Measurements from ENCODE around the gene TSEN54.

The TSEN54 gene

DNA sequence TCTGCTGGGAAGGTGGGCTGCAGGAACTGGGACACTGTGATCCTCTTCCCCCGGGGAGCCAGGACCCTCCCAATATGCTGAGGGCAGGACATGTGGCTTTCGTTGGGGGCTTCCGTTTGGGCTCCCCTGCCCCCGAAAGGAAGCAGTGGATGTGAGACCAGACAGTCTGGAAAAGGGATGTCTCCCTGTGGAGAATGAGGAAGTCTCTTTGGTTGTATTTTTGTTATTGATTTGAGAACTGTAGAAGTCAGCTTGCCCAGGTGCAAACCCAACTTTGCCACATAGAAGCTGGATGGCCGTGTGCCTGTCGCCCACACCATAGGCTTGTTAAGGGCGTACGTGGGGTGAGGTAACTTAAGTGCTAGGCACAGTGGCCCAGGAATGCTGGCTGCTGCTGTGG lies 27.9 kb downstream of the TSEN54 start:
- DNase-seq (ENCODE audit: low read depth), result no peak

DNA sequence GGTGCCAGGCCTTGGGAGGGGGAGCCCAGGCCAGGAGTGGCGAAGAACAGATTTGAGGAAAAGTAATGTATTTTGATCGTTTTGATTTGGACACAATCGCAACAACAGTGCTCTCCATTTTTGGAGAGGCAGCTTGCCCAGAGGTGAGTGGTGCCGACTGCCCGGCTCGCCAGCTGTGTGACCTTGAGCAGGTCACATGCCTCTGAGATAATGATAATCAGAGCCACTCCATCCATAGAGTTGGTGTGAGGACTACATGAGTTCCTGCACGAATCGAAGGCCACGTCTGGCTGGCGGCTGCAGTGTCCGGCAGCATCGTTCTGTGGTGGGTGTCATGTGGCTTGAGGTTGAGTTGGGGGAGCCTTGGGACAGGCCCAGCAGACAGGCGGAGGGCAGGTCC lies 29.9 kb downstream of the TSEN54 start:
- no peak for DNase-seq (ENCODE audit: low read depth)

DNA sequence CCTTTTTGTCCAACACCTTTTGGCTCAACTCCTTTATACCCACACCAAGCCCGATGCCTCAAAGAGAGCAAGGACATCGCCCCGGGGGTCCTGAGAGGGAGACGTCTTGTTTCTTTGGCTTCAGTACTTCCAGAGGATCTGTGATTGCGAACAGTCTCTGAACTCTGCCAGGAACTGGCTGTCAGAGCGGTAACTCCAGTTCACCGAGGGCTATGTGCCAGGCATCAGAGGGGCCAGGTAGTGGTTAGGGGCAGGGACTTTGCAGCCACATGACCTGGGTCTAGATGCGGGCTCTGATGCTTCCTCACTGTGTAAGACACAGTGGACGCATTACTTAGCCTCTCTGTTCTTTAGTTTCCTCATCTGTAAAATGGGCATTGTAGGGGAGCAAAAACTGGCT lies 30.8 kb downstream of the TSEN54 start:
- DNase-seq (ENCODE audit: low read depth), result no peak

DNA sequence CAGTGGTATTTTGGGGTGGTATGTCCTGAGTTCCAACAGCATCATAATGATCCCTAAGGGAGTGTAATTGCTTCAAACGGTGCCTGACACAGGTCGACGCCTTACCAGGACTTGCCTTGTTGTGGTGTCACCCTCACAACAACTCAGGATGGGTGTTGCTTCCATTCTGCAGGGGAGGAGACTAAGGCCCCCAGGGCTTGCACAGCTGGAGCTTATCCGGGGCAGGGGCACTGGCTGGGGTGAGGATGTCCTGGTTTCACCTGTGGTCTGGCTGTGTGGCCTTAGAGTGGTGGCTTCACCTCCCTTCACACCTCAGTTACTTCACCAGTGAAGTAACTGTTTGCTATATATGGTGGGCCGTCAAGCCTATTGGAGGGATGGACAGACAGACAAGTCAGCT lies 32.5 kb downstream of the TSEN54 start:
- DNase-seq (ENCODE audit: low read depth), result no peak

DNA sequence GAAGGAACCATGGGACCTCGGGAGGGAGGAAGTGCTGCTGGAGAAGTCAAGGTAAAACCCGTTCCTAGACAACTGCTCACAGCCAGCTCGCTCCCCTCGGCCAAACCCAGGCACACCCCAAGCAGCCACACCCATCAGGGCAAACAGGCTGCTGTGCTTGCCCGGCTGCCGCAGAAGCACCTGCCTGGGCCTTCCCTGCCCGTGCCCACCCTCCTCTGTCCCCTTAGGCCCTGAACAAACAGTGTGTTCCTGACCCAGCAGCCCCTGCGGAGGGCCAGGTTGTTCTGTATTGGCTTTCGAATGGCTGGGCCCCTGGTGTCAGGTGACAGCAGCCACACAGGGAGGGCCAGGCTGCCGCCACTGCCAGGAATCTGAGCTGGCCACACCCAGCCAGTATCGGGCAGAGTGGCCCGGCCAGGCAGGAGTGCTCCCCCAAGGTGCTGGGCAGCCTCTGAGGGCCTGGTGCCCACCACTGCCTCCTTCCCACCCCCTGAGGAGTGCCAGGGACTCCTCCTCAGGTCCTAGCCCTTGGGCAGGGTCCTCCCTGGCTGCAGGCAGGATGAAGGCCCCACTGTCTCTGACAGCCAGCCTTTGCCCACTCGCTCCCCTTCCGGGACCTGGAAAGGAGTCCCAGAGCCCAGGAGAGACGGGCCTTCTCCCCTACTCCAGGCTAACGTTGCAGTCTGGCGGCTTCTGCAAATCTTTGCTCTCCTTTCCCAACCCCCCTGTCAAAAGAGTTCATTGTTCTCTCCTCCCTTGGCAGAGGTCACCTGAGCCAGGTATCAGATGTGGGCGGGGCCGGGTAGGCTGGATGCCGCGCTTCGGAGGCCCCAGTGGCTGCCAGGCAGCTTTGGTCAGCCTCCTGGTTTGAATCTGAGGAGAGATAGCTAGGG lies 33.2 kb downstream of the TSEN54 start:
- no peak for DNase-seq (ENCODE audit: low read depth)

DNA sequence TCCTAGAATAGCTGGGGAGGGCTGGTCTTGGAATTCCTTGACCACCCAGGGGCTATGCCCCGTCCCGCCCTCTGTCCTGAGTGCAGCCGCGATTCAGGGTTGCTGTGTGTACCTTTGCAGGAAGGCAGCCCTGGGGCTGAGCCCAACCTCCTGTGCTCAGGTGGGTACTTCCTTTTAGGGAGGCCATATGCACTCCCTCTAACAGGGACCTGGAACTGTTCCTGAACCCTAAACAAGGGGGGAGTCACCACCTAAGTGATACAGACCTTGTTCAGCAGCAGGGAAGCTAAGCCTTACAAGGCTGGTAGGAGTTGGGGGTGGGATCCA lies 33.8 kb downstream of the TSEN54 start:
- no peak for DNase-seq (ENCODE audit: low read depth)

DNA sequence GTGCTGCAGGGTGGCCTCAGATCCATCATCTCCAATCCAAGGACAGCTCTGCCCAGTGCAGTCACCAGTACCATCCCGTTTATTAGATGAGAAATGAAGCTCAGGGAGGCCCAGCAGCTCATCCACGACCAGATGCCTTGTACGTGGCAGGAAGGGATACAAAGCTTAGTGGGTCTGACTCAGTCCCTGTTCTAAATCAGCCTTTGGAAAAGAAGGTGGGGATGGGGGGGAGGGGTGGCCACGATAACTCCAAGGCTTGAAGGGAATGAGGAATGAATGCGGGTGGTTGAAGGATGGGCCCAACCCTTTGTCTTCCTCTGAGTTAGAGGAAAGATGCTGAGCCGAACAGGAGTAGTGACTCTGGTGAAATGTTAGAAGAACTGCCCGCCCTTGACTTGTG lies 34.9 kb downstream of the TSEN54 start:
- no peak for DNase-seq (ENCODE audit: low read depth)

DNA sequence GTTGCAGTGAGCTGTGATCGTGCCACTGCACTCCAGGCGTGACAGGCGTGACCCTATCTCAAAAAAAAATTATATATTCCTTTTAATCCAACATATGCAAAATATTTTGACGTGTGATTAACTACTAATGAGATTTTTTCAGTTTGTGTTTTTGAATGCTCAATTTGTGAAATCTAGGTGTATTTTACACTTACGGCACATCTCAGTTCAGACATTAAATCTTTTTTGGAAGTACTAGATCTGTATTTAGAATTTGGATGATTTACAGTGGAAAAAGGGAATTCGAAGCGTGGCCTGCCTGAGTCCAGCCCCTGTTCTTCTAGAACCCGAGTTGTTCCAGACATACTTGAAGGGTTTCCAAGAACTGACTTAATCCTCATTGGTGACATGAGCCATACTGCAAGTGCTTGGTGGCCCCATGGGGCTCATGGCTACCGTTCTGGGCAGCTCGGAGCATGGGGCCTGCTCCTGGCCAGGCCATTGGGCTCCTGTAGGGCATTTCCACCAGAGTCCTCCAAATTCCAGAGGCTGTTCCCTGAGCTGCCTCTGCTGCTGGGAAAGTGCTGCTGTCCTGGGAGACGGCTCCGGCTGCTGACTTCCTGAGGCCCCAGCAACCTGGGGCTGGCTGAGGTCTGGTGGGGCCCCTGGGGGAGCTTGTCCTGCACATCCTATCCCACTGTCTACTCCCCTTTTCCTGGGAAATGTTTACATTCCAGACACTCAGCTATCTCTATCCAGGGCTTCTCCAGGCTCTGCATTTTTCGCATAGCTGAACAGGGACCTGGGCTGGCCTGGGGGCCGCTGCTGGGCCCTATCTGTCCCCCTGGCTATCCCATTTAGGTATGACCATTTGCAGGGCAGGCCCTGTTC lies 36.3 kb downstream of the TSEN54 start:
- DNase-seq (ENCODE audit: low read depth), result no peak

DNA sequence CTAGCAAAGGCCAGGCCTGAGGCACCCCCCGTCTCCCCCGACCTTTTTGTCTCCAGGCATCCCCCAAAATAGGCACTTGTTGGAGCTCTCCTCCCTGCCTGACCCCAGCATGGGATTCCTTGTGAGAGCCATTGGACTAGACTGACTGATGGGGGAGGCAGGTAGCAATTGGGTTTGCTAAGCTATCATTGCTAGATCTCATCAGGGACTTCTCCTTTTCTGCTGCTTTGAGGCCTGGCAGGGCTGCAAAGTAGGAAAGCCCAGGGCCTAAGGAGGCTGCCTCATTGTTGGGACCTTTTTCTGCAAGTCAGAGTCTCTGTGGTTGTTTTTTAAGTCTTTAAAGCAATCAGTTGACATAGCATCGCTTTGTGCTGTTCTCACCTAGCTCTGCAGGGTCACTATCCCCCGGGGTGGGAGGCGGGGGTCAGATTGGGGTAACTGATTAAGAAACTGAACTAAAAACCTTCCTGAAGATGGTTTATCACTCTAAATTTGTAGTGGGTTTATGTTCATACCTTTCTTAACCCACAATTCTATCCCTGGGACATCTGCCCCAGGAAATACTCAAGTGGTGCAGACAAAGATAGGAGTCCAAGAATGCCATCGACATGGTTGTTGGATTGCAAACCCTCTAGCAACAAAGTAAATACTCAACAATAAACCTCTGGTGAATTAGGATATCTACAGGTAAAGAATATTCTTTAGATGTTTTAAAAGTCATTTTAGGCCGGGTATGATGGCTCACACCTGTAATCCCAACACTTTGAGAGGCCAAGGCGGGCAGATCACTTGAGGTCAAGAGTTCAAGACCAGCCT lies 37.2 kb downstream of the TSEN54 start:
- DNase-seq (ENCODE audit: low read depth), result no peak

DNA sequence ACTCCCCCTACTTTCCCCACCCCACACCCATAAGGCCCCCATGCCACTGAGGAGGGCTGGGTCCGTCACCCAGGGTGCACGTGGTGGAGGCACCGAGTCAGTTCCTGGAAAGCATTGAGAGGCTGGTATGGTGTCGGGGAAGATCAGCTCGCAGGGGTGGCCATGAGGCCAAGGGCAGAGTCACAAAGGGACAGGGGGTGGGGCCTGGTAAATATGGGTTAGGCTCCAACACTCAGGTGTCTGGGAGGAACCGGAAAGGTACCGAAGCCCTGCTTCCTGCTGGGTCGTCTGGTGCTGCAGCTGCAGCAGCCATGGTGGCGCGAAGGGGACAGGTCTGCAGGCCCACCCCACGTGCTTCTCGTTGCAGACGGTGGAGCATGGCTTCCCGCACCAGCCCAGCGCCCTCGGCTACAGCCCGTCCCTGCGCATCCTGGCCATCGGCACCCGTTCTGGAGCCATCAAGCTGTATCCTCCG lies 39.4 kb downstream of the TSEN54 start:
- no peak for DNase-seq (ENCODE audit: low read depth)

DNA sequence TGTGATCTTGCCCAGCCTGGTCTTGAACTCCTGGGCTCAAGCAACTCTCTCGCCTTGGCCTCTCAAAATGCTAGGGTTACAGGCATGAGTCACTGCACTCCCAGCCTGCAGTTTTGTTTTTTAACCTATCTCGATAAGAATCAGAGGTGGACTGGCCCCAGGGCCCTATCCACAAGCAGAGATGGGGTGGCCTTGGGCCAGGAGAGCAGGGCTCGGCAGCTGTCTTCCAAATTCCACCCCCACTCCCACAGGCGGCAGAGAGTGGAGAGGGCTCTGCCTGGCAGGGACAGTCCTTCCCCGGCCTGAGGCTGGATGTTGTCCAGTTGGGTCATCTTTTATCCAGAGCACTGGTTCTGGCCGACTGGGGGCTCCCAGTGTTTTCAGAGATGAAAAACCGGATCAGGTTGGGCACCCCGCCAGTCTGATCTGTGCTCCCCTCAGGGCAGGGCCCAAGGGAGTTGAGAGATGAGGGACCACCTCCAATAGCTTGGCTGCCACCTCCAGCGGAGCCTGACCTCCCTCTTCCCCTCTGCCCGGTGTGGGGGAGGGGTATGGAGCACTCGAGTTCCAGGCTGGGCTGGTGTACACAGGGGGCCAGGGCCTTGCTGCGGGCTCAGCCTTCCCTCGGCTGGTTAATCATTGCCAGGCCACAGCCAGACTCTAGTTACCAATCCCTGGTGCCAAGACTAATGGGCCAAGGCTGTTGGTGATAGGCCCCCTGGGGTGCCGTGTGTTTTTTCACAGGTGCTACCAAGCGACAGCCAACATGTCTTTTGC lies 40.9 kb downstream of the TSEN54 start:
- no peak for DNase-seq (ENCODE audit: low read depth)

DNA sequence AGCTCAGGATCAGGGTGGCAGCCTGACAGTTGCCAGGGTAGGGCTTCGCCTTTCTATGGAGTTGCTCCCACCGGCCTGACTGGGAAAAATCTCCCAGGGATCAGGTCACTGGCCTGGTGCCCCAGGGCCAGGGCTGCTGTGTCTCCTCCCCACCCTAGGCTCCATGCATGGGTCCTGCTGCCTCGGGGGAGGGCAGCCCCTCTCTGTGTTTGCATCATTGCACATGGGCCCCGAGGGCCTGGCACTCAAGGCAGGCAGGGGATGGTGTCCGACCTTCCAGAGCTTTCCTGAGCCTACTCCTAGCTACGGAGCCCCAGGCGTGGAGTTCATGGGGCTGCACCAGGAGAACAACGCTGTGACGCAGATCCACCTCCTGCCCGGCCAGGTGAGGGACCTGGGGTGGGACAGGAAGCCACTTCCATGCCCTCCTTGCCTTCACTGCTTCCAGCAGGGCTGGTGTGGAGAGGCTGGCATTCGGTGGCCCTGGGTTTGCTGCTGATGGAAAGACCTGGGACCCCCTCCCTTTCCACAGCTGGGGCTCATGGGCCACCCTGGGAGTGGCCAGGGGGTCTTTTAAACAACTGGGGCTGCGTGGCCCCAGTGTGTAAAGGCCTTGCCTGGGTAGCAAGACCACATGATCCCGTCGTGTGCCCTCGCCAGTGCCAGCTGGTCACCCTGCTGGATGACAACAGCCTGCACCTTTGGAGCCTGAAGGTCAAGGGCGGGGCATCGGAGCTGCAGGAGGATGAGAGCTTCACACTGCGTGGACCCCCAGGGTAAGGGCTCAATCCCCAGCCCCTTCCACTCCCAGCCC lies 41.7 kb downstream of the TSEN54 start:
- no peak for DNase-seq (ENCODE audit: low read depth)

DNA sequence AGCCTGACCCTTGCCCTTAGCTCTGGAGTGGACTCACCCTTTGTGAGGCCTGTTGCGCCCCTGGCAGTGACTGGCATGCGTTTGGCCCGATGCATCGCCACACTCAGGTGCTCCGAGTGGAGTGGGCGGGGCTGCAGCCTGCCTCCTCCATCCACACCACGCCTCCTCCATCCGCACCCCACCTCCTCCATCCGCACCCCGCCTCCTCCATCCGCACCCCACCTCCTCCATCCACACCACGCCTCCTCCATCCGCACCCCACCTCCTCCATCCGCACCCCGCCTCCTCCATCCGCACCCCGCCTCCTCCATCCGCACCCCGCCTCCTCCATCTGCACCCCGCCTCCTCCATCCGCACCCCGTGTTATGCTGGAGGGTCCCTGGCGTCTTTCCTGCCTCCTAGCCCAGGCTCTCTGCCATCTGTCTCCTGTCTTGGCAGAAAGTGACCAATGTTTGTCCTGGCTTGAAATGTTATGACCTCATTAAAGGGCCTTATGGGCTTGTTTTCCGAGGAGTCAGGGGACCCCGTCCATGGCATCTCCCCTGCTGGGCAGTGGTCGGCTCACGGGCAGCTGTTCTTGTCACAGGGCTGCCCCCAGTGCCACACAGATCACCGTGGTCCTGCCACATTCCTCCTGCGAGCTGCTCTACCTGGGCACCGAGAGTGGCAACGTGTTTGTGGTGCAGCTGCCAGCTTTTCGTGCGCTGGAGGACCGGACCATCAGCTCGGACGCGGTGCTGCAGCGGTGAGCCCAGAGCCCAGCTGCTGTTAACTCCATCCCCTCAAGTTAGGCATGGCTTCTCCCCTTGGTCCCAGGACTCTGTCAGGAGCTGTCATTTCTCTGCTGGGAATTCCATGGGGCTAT lies 42.6 kb downstream of the TSEN54 start:
- no peak for DNase-seq (ENCODE audit: low read depth)

DNA sequence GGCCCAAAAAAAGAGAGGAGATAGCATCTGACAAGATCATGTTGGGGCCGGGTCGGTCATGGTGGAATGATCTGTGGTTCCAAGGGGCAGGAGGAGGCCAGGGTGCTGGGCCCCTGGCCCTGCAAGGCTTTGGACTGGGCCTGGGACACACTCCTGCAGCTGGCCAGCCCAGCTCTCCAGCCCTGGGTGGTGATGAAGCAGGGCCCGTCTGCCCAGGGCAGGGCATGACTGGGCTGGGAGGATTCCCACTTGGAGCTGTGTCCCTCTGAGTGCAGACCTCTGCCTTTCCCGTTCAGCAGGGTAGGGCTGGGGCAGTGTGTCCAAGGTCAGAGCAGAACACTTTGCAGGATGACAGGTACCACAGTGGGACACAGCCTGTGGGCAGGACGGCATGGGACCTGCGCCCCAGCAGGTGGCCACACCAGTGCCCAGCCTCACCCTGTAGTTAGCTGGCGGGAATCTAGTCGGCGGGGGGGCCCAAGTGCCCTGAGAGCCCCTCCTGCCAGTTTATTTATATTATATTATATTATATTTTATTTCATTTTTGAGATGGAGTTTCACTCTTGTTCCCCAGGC lies 43.7 kb downstream of the TSEN54 start:
- no peak for DNase-seq (ENCODE audit: low read depth)

DNA sequence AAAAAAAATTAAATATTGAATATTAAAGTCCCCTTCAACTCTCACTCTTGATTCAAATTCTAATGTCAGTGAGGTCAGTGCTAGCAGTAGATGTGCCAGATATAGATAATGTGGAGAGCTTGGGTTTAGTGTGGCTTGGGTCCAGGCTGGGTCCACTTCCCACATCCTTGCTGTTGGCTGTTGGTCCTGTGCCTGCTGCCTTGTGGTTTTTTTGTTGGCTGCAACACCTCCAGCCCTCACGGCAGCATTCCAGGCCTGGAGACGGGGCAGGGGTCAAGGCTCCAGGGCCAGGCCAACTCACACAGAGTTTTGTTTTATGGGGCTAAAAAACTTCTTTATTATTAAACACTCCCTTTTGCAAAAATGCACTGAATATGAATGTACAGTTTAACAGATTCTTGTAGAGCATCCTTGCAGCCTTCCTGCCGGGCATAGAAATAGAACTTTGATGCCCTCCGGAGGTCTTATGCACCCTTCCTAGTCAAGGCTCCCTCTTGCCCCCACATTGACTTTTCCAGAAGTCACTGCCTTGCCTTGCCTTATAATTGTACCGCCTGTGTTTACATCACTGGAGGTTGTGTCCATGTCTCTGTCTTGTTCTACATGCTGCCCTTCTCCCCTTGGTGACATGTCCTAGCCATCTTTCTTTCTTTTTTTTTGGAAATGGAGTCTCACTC lies 45.7 kb downstream of the TSEN54 start:
- DNase-seq (ENCODE audit: low read depth), result no peak

DNA sequence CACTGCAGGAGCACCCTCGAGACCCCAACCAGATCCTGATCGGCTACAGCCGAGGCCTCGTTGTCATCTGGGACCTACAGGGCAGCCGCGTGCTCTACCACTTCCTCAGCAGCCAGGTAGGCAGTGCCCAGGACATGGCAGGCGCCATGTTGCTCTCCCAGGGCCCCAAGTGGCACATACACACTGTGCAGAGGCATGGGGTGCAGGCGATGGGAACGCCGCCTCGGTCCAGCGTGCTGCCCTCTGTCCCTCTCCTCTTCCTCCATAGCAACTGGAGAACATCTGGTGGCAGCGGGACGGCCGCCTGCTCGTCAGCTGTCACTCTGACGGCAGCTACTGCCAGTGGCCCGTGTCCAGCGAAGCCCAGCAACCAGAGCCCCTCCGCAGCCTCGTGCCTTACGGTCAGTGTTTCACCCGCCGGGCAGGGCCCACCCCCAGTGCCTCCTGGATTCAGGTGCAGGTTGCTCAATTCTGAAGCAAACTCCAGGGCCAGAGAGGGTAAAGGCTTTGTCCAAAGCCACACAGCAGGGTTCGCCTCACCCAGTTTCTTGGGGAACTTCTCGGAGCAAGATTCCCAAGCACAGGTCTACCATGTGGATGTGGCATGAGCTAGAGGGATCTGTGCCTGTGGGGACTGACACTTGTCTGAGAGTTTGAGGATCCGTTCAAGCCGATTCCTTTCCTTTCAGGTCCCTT lies 46.9 kb downstream of the TSEN54 start:
- DNase-seq (ENCODE audit: low read depth), result no peak

DNA sequence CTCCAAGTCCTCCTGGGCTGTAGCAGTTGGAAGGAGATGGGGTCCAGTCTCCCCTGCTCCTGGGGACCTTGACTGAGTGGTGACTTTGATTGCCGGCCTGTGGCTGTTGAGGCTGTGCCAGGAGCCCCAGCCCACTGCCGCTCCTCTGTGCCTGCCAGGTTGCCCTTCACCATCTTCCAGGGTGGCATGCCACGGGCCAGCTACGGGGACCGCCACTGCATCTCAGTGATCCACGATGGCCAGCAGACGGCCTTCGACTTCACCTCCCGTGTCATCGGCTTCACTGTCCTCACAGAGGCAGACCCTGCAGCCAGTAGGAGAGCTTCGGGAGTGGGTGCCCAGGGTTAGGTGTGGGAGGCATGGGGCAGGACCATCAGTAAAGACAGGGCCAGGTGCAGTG lies 47.9 kb downstream of the TSEN54 start:
- DNase-seq (ENCODE audit: low read depth), result no peak

DNA sequence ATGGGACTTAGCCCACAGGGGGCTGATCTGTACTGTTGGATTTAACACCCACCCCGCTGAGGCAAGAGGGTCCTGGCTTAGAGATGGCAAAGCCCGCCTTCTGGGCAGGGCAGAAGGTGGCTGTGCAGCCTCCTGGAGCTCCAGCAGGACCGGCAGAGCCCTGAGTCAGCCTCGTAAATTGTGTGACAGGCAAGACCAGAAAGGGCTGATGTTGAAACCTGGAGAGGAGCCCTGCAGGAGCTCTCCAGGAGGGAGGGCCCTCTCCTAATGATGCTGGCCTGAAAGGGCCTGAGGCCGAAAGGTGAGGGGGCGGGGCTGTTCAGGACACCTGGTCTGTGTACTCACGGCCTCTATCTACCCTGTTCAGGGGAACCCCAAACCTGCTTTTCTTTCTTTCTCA lies 48.7 kb downstream of the TSEN54 start:
- peak; percentile 22 for DNase-seq (ENCODE audit: low read depth)
